ENCODE results near the gene SERINC5.

SERINC5 gene

DNA sequence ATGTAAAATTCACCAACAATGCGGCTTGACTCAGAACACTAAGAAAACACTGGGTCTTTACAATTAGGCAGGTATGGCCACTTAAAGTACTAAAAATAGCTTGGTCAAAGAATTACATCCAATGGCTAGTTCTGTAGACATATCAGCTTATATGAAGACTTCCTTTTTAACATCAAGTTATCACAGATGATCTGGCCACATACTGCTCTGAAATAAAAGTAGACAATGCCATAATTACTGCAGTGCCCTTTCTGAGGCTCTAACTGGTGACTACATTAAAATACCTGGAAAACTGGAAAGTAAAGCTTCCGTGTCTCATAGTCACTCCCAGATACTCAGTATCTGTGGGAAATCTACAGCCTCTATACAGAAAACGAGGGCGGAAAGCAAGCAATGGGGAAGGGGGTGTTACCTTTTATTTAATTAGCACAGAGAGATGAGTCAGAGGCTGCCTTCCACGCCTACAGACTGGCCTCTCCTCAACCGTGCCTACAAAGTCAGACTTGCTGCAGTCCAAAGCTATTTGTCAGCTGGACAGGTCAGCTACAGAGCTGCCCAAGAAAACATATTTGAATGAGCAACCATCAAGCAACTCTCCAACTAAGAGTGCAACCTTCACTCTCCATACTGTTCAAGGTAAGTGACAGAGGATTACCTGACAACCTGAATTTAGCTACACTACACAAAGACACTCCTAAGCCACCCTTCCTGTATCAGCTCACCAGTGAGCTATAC lies 8.7 kb downstream of the SERINC5 start:
- H3K4me3 ChIP-seq (replicated peaks; ENCODE audit: low read depth, low read length) = peak overlapping the region; percentile 21
- peak; percentile 86 for DNase-seq (ENCODE audit: low read depth)

DNA sequence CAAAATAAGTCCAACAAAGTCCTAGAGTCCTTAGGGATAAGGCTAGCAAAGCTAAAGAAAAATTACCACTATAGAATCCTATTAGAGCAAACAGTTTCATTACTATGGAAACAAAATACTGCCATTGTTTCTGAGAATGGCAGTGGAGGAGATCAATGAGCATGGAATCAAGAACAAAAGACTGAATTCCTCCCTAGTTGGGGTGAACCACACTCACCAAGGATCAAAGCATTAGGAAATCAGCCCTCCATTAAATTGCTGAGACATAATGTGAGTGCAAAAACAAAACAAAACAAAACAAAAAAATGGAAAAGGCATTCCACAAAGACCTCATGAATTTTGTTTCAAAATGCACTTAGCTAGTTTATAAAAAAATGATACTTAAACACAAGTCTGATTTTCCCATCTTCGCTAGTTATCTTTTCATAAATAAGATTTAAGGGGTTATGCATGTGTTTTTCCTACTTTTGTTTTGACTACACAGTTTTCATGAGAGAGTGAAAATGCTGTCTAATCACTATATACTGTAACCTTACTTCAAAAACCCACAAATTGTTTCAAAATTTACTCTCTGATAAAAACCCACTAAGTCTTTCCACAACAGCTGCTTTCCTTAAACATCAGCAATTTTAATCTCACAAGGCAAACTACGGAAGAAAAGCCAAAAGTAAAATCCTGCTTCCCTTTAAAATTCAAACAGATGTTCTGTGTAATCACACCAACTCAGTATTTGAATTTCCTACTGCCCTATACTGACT lies 9.7 kb downstream of the SERINC5 start:
- no peak overlapping the region for H3K4me3 ChIP-seq (replicated peaks; ENCODE audit: low read depth, low read length)
- TF ChIP-seq, protein P1, sequence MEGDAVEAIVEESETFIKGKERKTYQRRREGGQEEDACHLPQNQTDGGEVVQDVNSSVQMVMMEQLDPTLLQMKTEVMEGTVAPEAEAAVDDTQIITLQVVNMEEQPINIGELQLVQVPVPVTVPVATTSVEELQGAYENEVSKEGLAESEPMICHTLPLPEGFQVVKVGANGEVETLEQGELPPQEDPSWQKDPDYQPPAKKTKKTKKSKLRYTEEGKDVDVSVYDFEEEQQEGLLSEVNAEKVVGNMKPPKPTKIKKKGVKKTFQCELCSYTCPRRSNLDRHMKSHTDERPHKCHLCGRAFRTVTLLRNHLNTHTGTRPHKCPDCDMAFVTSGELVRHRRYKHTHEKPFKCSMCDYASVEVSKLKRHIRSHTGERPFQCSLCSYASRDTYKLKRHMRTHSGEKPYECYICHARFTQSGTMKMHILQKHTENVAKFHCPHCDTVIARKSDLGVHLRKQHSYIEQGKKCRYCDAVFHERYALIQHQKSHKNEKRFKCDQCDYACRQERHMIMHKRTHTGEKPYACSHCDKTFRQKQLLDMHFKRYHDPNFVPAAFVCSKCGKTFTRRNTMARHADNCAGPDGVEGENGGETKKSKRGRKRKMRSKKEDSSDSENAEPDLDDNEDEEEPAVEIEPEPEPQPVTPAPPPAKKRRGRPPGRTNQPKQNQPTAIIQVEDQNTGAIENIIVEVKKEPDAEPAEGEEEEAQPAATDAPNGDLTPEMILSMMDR (IDR thresholded peaks at IDR 0.05; ENCODE audit: low read length, missing control alignments) = no peak
- DNase-seq (ENCODE audit: low read depth) = peak; percentile 72

More for the DNA sequence above, 8.7 kb downstream of the SERINC5 start:
- TF ChIP-seq, protein P1 (IDR thresholded peaks at IDR 0.05; ENCODE audit: low read length, missing control alignments) = no peak

DNA sequence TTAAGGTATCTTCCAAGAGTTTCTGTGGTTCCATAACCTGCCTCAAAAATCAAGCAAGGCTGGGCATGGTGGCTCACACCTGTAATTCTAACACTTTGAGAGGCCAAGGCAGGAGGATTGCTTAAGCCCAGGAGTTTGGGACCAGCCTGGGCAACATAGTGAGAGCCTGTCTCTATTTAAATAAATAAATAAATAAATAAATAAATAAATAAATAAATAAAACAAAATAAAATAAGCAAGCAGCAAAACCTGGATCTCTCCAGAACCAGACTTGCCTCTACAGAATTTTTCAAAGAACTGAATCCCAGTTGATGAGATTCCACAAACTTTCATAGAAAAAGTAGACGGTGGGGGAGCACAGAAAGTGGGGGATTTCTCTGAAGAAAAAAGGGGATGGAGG lies 12.3 kb downstream of the SERINC5 start:
- TF ChIP-seq, protein P1 (IDR thresholded peaks at IDR 0.05; ENCODE audit: low read length, missing control alignments) = no peak
- no peak overlapping the region for H3K4me3 ChIP-seq (replicated peaks; ENCODE audit: low read depth, low read length)
- no peak for DNase-seq (ENCODE audit: low read depth)

DNA sequence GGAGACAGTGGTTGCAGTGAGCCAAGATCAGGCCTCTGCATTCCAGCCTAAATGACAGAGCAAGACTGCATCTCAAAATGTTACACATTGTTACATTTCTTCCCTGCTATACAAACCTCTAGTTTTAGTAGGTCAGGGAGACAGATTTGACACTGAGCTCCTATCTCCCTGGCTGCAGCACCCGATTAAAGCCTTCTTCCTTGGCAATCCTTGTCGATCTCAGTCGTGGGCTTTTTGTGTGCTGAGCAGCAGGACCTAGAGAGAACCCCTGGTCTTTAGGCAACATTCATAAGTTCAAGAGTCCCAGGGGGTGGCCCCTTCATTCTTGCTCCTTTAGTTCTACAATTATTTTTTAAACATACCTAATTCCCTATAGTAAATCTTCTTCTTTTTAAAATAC lies 13.0 kb downstream of the SERINC5 start:
- TF ChIP-seq, protein P1 (IDR thresholded peaks at IDR 0.05; ENCODE audit: low read length, missing control alignments) = no peak
- no peak for DNase-seq (ENCODE audit: low read depth)
- H3K4me3 ChIP-seq (replicated peaks; ENCODE audit: low read depth, low read length) = no peak overlapping the region

DNA sequence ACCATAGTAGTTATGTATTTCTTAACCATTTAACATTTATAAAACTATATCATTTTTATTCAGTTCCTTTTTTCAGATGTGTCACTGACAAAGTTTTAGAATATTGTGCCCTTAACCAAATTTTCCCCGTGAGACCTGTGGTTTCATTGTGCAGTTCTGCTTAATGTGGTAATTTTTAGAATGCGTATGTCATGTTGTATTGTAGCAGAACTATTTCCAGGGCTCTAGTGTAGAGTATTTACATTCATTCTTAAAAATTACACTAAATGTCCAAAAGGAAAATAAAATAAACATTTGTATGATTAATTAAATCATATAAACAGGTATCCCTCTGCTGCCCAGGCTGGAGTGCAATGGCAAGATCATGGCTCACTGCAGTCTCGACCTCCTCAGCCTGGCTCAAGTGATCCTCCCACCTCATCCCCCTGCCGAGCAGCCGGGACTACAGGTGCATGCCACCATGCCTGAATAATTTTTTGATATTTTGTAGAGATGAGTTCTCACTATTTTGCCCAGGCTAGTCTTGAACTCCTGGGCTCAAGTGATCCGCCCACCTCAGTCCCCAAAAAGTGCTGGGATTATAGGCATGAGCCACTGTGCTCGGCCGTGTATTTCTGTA lies 15.4 kb downstream of the SERINC5 start:
- TF ChIP-seq, protein P1 (IDR thresholded peaks at IDR 0.05; ENCODE audit: low read length, missing control alignments) = no peak
- no peak overlapping the region for H3K4me3 ChIP-seq (replicated peaks; ENCODE audit: low read depth, low read length)
- DNase-seq (ENCODE audit: low read depth) = no peak

DNA sequence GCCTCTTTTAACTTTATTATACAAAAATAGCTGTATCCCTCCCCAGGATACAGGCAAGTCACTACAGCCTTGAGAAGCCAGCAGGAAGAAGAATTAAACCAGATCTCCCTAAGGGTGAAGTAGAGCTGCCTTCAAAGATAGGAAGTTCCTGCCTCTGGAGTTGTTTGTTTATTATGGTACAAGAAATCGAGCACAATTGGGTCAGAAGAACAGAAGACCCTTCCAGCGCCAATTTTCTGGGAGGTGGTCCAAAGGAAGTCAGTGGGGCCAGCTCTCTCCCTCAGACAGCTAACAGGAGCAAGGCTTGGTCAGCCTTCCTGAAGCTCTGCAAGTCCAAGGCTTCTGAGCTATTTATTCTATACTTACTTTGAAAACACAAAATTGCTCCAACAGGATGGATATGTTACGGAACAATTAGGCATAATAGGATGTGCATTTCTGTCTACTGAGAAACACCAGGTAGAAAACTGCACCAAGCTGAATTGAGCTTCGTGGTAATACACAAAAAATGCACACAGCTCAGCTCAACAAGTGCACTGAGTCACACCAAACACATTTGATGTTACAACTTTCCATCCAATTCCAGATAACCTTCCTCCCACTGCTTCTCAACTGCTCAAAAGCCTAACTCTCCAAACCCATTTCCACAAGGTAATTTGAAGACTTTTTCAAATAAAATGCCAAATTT lies 16.0 kb downstream of the SERINC5 start:
- peak; percentile 57 for DNase-seq (ENCODE audit: low read depth)
- TF ChIP-seq, protein P1 (IDR thresholded peaks at IDR 0.05; ENCODE audit: low read length, missing control alignments) = no peak
- H3K4me3 ChIP-seq (replicated peaks; ENCODE audit: low read depth, low read length) = no peak overlapping the region
